GM12872 (cell line): ENCODE results near the gene ELN.

Experiments
- TF ChIP-seq, protein P1 (sequence below): IDR thresholded peaks from 3 replicates; pipeline ENCODE4 v1.5.1; 2011; ENCODE audit warnings: low read depth, mild to moderate bottlenecking, low read length, moderate library complexity; ENCODE audit not compliant: insufficient read depth

ELN gene

GRCh38 chr7:74048999-74049599 is 21.1 kb downstream of the ELN start:
- TF ChIP-seq, protein P1, sequence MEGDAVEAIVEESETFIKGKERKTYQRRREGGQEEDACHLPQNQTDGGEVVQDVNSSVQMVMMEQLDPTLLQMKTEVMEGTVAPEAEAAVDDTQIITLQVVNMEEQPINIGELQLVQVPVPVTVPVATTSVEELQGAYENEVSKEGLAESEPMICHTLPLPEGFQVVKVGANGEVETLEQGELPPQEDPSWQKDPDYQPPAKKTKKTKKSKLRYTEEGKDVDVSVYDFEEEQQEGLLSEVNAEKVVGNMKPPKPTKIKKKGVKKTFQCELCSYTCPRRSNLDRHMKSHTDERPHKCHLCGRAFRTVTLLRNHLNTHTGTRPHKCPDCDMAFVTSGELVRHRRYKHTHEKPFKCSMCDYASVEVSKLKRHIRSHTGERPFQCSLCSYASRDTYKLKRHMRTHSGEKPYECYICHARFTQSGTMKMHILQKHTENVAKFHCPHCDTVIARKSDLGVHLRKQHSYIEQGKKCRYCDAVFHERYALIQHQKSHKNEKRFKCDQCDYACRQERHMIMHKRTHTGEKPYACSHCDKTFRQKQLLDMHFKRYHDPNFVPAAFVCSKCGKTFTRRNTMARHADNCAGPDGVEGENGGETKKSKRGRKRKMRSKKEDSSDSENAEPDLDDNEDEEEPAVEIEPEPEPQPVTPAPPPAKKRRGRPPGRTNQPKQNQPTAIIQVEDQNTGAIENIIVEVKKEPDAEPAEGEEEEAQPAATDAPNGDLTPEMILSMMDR, result no peak

- TF ChIP-seq, protein P1, result no peak
These were observed 22.2 kb downstream of the ELN start for GRCh38 chr7:74049997-74050798.

- TF ChIP-seq, protein P1, result no peak
These were observed 23.2 kb downstream of the ELN start for GRCh38 chr7:74051193-74051592.

DNA sequence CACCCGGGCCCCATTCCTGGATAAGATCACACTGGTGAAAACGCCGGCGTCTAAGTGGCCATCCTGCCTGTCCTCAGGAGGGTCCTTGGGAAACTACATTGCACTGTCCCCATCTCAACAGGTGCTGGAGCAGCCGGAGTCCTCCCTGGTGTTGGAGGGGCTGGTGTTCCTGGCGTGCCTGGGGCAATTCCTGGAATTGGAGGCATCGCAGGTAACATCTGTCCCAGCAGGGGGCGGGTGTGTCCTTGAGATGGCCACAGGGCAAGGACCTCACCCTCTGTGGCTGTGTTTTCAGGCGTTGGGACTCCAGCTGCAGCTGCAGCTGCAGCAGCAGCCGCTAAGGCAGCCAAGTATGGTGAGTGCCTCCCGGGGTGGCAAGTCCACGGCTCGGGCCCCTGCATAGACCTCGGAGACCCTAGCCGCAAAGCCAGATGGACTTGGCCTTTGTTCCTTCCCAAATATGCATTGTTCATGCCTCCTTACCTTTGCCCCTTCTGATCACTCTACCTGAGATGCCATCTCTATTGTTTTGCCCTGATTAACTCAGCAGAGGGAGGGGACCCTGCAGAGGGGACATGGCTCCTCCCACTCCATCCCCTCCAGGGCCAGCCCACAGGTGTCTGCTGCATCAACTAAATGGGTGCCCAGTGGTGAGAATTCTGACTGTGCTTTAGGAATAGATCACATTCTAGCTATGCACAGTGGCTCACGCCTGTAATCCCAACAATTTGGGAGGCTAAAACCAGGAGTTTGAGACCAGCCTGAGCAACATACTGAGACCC is 23.8 kb downstream of the ELN start:
- TF ChIP-seq, protein P1, result peak; percentile 50

GRCh38 chr7:74052628-74053027 is 24.7 kb downstream of the ELN start:
- TF ChIP-seq, protein P1, result no peak

DNA sequence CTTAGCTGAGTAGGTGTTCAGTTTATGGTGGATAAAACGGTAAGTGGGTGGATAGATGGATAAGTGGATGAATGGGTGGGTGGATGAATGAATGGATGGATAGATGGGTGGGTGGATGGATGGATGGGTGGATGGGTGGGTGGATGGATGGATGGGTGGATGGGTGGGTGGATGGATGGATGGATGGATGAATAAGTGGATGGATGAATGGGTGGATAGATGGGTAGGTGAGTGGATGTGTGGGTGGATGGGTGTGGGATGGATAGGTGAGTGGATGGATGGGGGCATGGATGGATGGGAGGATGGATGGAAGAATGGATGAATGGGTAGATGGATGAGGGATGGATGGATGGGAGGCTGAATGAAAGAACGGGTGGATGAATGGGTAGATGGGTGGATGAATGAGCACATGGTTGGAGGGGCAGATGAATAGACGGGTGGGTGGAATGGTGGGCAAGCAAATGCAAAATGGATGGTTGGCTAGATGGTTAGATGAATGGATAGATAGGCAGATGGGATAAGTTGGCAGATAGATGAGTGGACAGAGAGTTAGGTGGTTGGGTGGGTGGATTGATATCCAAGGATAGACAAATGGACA is 25.7 kb downstream of the ELN start:
- TF ChIP-seq, protein P1, result no peak
